Cardiac fibroblast (primary cell): Measurements from ENCODE around the gene LRRN2.

ENCODE experiments used
- DNase-seq, 2 donors: peaks; one replicate each; pipeline versions ENCODE4 v3.0.0 to v3.0.0-alpha.2; 2010; ENCODE audit warnings: low read depth in 2 of 2
- H3K4me3 ChIP-seq, 2 donors: replicated peaks in 1 of 2; 1 replicate in 1 of 2; 2 replicates in 1 of 2; pipeline ENCODE4 v1.5.1; 2011; ENCODE audit warnings: low read depth in 2 of 2, low read length in 2 of 2, mild to moderate bottlenecking in 2 of 2, moderate library complexity in 1 of 2
- TF ChIP-seq, protein P1 (sequence below): IDR thresholded peaks from one replicate; pipeline ENCODE4 v1.5.1; 2011; ENCODE audit warnings: low read depth, mild to moderate bottlenecking, low read length, inconsistent platforms

LRRN2 gene

DNA sequence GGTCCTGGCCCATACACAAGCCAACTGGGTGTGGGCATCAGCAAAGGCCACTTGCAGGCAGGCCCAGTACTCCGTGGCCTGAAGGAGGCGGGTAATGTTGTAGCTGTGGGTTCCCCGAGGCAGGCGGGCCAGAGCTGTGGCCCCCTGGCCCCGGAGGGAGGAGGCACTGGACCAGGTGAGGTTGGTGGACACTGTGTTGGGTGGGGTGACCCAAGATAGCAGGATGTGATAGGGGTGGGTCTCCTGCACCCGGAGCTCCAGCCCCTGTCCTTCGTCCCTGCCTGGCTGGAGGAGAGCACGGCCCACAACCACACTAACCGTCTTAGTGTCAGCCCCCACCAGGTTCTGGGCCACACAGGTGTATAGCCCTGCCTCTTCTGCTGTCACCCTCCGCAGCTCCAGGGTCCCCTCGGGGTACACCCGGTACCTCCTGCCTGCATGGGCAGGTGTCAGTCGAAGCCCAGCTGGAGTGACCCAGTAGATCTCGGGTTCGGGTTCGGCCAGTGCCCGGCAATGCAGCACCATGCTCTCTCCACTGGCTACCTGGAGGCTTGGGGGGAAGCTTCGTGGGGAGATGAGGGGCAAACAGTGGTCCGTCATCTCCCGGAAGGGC is 67.3 kb downstream of the LRRN2 start:
- no peak overlapping the region for H3K4me3 ChIP-seq
- no peak for DNase-seq
- TF ChIP-seq, protein P1, sequence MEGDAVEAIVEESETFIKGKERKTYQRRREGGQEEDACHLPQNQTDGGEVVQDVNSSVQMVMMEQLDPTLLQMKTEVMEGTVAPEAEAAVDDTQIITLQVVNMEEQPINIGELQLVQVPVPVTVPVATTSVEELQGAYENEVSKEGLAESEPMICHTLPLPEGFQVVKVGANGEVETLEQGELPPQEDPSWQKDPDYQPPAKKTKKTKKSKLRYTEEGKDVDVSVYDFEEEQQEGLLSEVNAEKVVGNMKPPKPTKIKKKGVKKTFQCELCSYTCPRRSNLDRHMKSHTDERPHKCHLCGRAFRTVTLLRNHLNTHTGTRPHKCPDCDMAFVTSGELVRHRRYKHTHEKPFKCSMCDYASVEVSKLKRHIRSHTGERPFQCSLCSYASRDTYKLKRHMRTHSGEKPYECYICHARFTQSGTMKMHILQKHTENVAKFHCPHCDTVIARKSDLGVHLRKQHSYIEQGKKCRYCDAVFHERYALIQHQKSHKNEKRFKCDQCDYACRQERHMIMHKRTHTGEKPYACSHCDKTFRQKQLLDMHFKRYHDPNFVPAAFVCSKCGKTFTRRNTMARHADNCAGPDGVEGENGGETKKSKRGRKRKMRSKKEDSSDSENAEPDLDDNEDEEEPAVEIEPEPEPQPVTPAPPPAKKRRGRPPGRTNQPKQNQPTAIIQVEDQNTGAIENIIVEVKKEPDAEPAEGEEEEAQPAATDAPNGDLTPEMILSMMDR: no peak

DNA sequence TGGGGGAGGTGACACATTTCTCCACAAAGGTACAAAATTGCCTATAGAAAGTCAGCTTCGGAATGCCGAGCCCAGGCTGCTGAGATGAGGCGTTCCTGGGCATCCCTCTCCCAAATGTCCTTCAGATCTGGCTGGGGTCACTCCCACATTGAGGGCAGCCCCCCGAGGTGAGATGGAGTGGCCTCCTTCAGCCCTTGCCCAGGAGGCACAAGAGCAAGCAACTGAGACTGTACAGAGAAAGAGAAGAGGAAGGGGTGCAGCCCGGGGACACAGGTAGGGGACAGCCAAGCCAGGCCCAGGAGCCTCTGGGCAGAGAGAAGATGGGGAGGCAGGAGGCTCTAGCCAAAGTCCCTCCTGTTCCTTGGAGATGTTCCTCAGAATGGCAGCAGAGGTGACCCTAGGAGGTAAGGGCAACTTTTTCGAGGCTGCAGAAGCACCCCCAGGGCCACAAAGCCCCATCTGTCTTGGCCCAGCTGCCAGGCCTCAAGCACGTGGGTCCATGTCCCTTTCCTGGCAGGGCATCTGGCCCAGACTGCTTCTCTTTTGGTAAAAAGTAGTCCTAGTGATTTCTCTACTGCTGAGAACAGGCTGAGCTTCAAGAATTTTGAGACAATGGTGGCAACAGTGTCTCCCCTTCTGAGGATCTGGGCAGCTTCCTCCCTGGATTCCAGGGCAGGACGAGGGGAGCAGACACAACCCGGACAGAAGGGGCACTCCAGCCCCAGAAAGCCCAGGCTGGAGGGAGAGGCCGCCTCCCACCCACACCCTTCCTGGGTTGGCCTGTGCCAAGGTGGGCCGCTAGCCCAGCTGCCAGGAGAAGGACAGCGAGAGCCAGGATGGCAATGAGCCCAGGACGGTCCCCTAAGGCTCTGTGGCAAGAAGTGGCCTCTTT is 68.0 kb downstream of the LRRN2 start:
- no peak overlapping the region for H3K4me3 ChIP-seq
- TF ChIP-seq, protein P1: no peak
- no peak for DNase-seq

DNA sequence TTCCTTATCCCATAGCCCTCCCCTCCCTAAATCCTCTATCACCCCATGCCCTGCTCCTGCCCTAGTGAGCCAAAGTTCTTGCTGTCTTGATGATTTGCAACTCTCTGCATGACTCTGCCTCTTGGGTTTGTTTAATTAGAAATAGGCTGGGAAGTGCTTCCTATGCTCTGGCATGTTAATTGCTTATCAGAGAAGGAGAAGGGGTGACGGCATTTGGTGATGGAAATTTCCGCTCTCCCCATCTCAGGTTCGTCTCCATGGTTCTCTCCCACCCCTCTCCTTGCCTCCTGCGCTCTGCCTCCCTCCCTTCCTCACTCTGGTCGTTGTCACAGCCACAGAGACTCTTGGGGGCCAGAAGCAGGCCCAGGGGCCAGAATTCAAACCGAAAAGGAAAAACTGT is 68.9 kb downstream of the LRRN2 start:
- TF ChIP-seq, protein P1: no peak

DNA sequence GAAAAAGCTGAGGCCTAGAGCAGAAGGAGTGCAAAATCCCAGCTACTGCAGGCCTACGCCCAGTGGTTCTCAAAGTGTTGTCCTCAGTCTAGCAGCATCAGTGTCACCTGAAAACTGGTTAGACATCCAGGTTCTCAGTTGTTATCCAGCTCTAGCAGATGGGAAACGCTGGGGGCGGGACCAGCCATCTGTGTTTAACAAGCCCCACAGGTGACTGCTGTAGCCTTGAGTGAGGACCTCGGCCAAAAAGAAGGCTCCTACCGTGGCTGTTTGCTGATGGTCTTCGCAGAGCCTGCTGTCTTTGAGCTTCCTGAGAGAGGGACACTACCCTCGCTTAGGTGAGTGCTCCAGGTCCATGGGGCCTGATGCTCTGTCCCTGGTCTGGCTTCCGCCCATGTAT is 69.7 kb downstream of the LRRN2 start:
- TF ChIP-seq, protein P1: no peak
- no peak overlapping the region for H3K4me3 ChIP-seq
- DNase-seq: no peak

More for the DNA sequence above, 68.9 kb downstream of the LRRN2 start:
- no peak for DNase-seq
- H3K4me3 ChIP-seq: no peak overlapping the region

DNA sequence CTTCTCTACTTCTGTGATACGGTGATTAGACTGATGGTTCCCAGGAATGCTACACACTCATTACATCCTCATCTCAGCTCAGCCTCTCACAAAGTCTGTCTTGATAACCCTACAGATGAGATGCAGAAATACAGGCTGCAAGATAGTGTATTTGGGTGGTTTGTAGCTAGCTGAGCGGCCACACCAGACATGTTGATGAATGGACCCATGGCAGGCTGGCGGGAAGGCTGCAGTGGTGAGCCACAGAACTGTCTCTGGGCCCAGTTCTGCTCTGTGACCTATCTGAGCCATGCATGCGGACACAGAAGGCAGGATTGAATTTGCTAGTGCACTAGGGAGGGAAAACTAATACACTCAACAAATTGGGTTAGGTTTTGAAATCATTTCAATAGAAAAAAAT is 71.9 kb downstream of the LRRN2 start:
- no peak overlapping the region for H3K4me3 ChIP-seq
- TF ChIP-seq, protein P1: no peak
- no peak for DNase-seq

DNA sequence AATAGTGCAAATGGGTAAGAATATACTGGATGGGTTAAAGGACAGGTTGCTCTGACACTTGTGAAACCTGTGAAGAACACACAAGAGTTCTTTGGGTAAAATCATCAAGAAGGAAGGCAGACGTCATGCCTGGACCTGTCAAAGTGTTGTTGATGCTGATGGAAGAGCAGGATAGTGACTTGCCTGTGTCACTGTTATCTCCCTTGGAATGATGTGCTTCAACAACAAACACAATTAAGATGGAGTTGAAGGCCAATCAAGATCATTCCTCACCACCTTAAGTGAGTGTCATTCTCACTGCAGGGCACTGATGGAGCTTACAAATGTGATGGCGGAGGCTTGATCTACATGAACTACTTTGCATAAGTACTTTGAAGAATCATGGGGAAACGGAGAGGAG is 73.2 kb downstream of the LRRN2 start:
- no peak overlapping the region for H3K4me3 ChIP-seq
- TF ChIP-seq, protein P1: no peak
- DNase-seq: no peak
